SK-N-SH (cell line): Measurements from ENCODE around the gene TFAP2C.

ENCODE experiments used
- CTCF ChIP-seq: fragments of 200-600 bp; sonication (generic); IDR thresholded peaks from 2 replicates; pipeline ENCODE4 v1.6.1; 2017; ENCODE audit warnings: antibody characterized with exemption, mild to moderate bottlenecking, moderate library complexity
- JUND ChIP-seq: IDR thresholded peaks from 2 replicates; pipeline ENCODE4 v1.4.0; 2012

- no peak for TF ChIP-seq JUND
- TF ChIP-seq CTCF, result no peak
Observed at GRCh38 chr20:56664796-56665195, 35.7 kb downstream of the TFAP2C start.
